GM23338 (cell line): ENCODE results near the gene SF3A1. TPM values are rescaled to one million over a fixed set of nuclear protein-coding genes. Genes with fewer than 3 reads are reported as not detected.
"Not testable (repeated sequence)": the region's sequence is repeated elsewhere in the genome, so short reads cannot be mapped to it uniquely, and the experiment has no call there.

Source experiments
- ATAC-seq: fragments of 200-7000 bp; cut with Tn5 transposase; 3 replicates; pipeline ENCODE4 v1.9.1; 2020
- DNase-seq: peaks from one replicate; pipeline ENCODE4 v3.0.0-alpha.2; 2015; ENCODE audit warnings: low spot score
- H2AFZ ChIP-seq: fragments of 200-600 bp; sonication (generic); 2 replicates; pipeline ENCODE4 v1.8.0; 2016; ENCODE audit warnings: antibody characterized with exemption, mild to moderate bottlenecking, moderate library complexity
- H3F3A ChIP-seq: fragments of 200-600 bp; sonication (generic); replicated peaks from 2 replicates; pipeline ENCODE4 v1.8.0; 2017; ENCODE audit warnings: antibody characterized with exemption, mixed run types, low read depth
- H3K27ac ChIP-seq: fragments of 200-600 bp; sonication (generic); 2 replicates; pipeline ENCODE4 v1.6.1; 2016; ENCODE audit warnings: low read depth
- H3K27me3 ChIP-seq: fragments of 200-600 bp; sonication (generic); 2 replicates; pipeline ENCODE4 v1.8.0; 2016; ENCODE audit warnings: mild to moderate bottlenecking, mixed run types, moderate library complexity; ENCODE audit not compliant: insufficient read depth
- H3K36me3 ChIP-seq: fragments of 200-600 bp; sonication (generic); 2 replicates; pipeline ENCODE4 v1.8.0; 2016; ENCODE audit warnings: mild to moderate bottlenecking; ENCODE audit not compliant: insufficient read depth
- H3K4me1 ChIP-seq: fragments of 200-600 bp; sonication (generic); 2 replicates; pipeline ENCODE4 v1.8.0; 2016; ENCODE audit warnings: mild to moderate bottlenecking, moderate library complexity; ENCODE audit not compliant: insufficient read depth
- H3K4me2 ChIP-seq: fragments of 200-600 bp; sonication (generic); 2 replicates; pipeline ENCODE4 v1.7.1; 2017; ENCODE audit warnings: mixed run types
- H3K4me3 ChIP-seq: fragments of 200-600 bp; sonication (generic); 2 replicates; pipeline ENCODE4 v1.6.1; 2016; ENCODE audit warnings: mixed run types
- H3K79me2 ChIP-seq: fragments of 200-600 bp; sonication (generic); replicated peaks from 2 replicates; pipeline ENCODE4 v1.8.0; 2017; ENCODE audit warnings: mild to moderate bottlenecking; ENCODE audit not compliant: insufficient read depth
- H3K9me2 ChIP-seq: fragments of 200-600 bp; sonication (generic); 2 replicates; pipeline ENCODE4 v1.8.0; 2017; ENCODE audit not compliant: insufficient read depth
- H4K20me1 ChIP-seq: fragments of 200-600 bp; sonication (generic); replicated peaks from 2 replicates; pipeline ENCODE4 v1.8.0; 2017; ENCODE audit warnings: mild to moderate bottlenecking; ENCODE audit not compliant: insufficient read depth
- H3K27ac Mint-ChIP-seq: 2 replicates; pipeline ENCODE4 v1.8.0; 2020; ENCODE audit warnings: inconsistent platforms, mild to moderate bottlenecking, moderate library complexity, mixed read lengths
- H3K27me3 Mint-ChIP-seq: 3 replicates; pipeline ENCODE4 v1.8.0; 2022; ENCODE audit warnings: low read depth, mild to moderate bottlenecking, moderate library complexity, mixed read lengths, inconsistent platforms; ENCODE audit not compliant: insufficient read depth, poor library complexity
- H3K36me3 Mint-ChIP-seq: 3 replicates; pipeline ENCODE4 v1.8.0; 2021; ENCODE audit warnings: low read depth, mild to moderate bottlenecking, inconsistent platforms, moderate library complexity, mixed read lengths
- H3K4me1 Mint-ChIP-seq: 3 replicates; pipeline ENCODE4 v1.8.0; 2020; ENCODE audit warnings: mild to moderate bottlenecking, inconsistent platforms, mixed read lengths
- H3K4me3 Mint-ChIP-seq: 3 replicates; pipeline ENCODE4 v1.8.0; 2021; ENCODE audit warnings: moderate library complexity, mild to moderate bottlenecking, inconsistent platforms, mixed read lengths
- H3K9me3 Mint-ChIP-seq: 3 replicates; pipeline ENCODE4 v1.8.0; 2020; ENCODE audit warnings: moderate library complexity, mild to moderate bottlenecking, inconsistent platforms, mixed read lengths
- CREB1 ChIP-seq: fragments of 250-450 bp; sonication (Bioruptor Pico); IDR thresholded peaks from 2 replicates; pipeline ENCODE4 v1.5.0; 2020; ENCODE audit warnings: low read depth, mild to moderate bottlenecking, moderate library complexity
- ETS1 ChIP-seq: IDR thresholded peaks from 2 replicates; pipeline ENCODE4 v1.6.1; 2016; ENCODE audit warnings: antibody characterized with exemption
- JUNB ChIP-seq: IDR thresholded peaks from one replicate; pipeline ENCODE4 v1.6.1; 2016; ENCODE audit warnings: antibody characterized with exemption; ENCODE audit not compliant: unreplicated experiment
- NANOG ChIP-seq: IDR thresholded peaks from 2 replicates; pipeline ENCODE4 v1.6.1; 2016; ENCODE audit warnings: antibody characterized with exemption, borderline replicate concordance
- POLR2AphosphoS5 ChIP-seq: IDR thresholded peaks from 2 replicates; pipeline ENCODE4 v1.6.1; 2016; ENCODE audit warnings: antibody characterized with exemption, low read depth
- STAT1 ChIP-seq: IDR thresholded peaks from one replicate; pipeline ENCODE4 v1.6.1; 2016; ENCODE audit warnings: antibody characterized with exemption; ENCODE audit not compliant: unreplicated experiment
- ZNF114 ChIP-seq: fragments of 250-450 bp; sonication (Bioruptor Pico); IDR thresholded peaks from 2 replicates; pipeline ENCODE4 v1.5.0; 2020; ENCODE audit warnings: mild to moderate bottlenecking, moderate library complexity
- ZNF331 ChIP-seq: fragments of 250-450 bp; sonication (Bioruptor Pico); IDR thresholded peaks from 2 replicates; pipeline ENCODE4 v1.5.0; 2020; ENCODE audit warnings: low read depth, mild to moderate bottlenecking, moderate library complexity
- polyA plus RNA-seq: library from polyadenylated mRNA; unstranded; fragments of >200 nt; fragmentation: Nextera tagmentation; extraction: Ambion mirVana; gene quantifications from 2 replicates; pipeline ENCODE4 v1.2.1, GENCODE V29; 2016
- total RNA-seq: library from RNA; depleted of rRNA; stranded (reverse); fragments of >200 nt; shearing (Covaris generic); gene quantifications from 2 replicates; pipeline ENCODE4 v1.2.3, GENCODE V29; 2014
- TF ChIP-seq, protein P1 (sequence below): fragments of 250-450 bp; sonication (Bioruptor Pico); IDR thresholded peaks from 2 replicates; pipeline ENCODE4 v1.5.0; 2020; ENCODE audit warnings: mild to moderate bottlenecking, moderate library complexity

Gene SF3A1
- total and polyA plus RNA-seq, 2 experiments from 2014 or later, result 107 to 108 TPM

- H3K27me3 ChIP-seq, result peaks cover 24% of the 10 kb centered on the region
- not testable (repeated sequence) for H3K9me3 Mint-ChIP-seq, H3K4me3 Mint-ChIP-seq, H3K9me2 ChIP-seq, DNase-seq, H3K79me2 ChIP-seq, ATAC-seq, H3K27ac Mint-ChIP-seq, H3K4me2 ChIP-seq, H3K27ac ChIP-seq, H3K36me3 Mint-ChIP-seq, H3F3A ChIP-seq, H3K4me3 ChIP-seq, H2AFZ ChIP-seq, H4K20me1 ChIP-seq, H3K36me3 ChIP-seq
- Mint-ChIP-seq H3K4me1 (peaks cover 24% of the 10 kb centered on the region), H3K27me3 (peaks cover 35% of the 10 kb centered on the region)
- peaks cover 17% of the 10 kb centered on the region for H3K4me1 ChIP-seq
These were observed 44.3 kb upstream of the SF3A1 start for GRCh38 chr22:30401024-30401423.

DNA sequence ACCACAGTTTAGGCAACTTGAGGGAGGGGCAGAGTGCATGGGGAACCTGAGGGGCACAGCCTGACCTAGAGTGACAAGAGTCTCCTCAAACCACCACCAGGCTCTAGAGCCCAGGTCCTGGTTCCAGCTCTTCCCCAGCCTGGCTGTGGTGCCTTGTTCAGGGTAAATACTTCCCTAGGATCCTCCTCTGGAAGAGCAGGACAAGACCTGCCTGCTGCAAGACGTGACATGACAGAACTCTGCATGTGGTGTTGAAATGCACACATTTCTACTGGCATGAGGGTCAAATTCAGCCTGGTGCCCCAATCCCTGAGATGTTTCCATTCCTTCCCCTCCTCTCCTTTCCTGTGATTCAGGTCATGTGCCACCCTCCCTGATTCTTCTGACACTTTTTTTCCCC is 43.5 kb upstream of the SF3A1 start:
- no peaks in the 10 kb centered on the region for H3K9me3 Mint-ChIP-seq
- no peak overlapping the region for H3K27ac ChIP-seq
- peaks cover 4% of the 10 kb centered on the region; the same call in 1 of the 2 replicates for H3F3A ChIP-seq
- H2AFZ ChIP-seq, result no peak overlapping the region
- peaks cover 38% of the 10 kb centered on the region for H3K27me3 Mint-ChIP-seq
- no peaks in the 10 kb centered on the region; the same call in 1 of the 3 replicates for H3K36me3 Mint-ChIP-seq
- no peaks in the 10 kb centered on the region for H4K20me1 ChIP-seq
- H3K4me1 ChIP-seq, result peaks cover 17% of the 10 kb centered on the region
- H3K9me2 ChIP-seq, result no peaks in the 10 kb centered on the region
- H3K36me3 ChIP-seq, result no peaks in the 10 kb centered on the region
- peaks cover 31% of the 10 kb centered on the region for H3K27me3 ChIP-seq
- no peak overlapping the region for H3K4me3 Mint-ChIP-seq
- DNase-seq, result no peak
- H3K27ac Mint-ChIP-seq, result no peak overlapping the region
- H3K79me2 ChIP-seq, result no peaks in the 10 kb centered on the region
- TF ChIP-seq CREB1 (CRISPR knock-in tag) (no peak), STAT1 (no peak), JUNB (no peak), POLR2AphosphoS5 (no peak), ZNF331 (CRISPR knock-in tag) (no peak), ZNF114 (CRISPR knock-in tag) (no peak), ETS1 (no peak), NANOG (no peak)
- TF ChIP-seq, protein P1, sequence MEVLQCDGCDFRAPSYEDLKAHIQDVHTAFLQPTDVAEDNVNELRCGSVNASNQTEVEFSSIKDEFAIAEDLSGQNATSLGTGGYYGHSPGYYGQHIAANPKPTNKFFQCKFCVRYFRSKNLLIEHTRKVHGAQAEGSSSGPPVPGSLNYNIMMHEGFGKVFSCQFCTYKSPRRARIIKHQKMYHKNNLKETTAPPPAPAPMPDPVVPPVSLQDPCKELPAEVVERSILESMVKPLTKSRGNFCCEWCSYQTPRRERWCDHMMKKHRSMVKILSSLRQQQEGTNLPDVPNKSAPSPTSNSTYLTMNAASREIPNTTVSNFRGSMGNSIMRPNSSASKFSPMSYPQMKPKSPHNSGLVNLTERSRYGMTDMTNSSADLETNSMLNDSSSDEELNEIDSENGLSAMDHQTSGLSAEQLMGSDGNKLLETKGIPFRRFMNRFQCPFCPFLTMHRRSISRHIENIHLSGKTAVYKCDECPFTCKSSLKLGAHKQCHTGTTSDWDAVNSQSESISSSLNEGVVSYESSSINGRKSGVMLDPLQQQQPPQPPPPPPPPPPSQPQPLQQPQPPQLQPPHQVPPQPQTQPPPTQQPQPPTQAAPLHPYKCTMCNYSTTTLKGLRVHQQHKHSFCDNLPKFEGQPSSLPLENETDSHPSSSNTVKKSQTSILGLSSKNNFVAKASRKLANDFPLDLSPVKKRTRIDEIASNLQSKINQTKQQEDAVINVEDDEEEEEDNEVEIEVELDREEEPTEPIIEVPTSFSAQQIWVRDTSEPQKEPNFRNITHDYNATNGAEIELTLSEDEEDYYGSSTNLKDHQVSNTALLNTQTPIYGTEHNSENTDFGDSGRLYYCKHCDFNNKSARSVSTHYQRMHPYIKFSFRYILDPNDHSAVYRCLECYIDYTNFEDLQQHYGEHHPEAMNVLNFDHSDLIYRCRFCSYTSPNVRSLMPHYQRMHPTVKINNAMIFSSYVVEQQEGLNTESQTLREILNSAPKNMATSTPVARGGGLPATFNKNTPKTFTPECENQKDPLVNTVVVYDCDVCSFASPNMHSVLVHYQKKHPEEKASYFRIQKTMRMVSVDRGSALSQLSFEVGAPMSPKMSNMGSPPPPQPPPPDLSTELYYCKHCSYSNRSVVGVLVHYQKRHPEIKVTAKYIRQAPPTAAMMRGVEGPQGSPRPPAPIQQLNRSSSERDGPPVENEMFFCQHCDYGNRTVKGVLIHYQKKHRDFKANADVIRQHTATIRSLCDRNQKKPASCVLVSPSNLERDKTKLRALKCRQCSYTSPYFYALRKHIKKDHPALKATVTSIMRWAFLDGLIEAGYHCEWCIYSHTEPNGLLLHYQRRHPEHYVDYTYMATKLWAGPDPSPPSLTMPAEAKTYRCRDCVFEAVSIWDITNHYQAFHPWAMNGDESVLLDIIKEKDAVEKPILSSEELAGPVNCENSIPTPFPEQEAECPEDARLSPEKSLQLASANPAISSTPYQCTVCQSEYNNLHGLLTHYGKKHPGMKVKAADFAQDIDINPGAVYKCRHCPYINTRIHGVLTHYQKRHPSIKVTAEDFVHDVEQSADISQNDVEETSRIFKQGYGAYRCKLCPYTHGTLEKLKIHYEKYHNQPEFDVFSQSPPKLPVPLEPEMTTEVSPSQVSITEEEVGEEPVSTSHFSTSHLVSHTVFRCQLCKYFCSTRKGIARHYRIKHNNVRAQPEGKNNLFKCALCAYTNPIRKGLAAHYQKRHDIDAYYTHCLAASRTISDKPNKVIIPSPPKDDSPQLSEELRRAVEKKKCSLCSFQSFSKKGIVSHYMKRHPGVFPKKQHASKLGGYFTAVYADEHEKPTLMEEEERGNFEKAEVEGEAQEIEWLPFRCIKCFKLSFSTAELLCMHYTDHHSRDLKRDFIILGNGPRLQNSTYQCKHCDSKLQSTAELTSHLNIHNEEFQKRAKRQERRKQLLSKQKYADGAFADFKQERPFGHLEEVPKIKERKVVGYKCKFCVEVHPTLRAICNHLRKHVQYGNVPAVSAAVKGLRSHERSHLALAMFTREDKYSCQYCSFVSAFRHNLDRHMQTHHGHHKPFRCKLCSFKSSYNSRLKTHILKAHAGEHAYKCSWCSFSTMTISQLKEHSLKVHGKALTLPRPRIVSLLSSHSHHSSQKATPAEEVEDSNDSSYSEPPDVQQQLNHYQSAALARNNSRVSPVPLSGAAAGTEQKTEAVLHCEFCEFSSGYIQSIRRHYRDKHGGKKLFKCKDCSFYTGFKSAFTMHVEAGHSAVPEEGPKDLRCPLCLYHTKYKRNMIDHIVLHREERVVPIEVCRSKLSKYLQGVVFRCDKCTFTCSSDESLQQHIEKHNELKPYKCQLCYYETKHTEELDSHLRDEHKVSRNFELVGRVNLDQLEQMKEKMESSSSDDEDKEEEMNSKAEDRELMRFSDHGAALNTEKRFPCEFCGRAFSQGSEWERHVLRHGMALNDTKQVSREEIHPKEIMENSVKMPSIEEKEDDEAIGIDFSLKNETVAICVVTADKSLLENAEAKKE, result no peak
- no peak for ATAC-seq
- H3K4me1 Mint-ChIP-seq, result peaks cover 24% of the 10 kb centered on the region
- H3K4me3 ChIP-seq, result no peak overlapping the region
- H3K4me2 ChIP-seq, result no peak overlapping the region
